ENCODE results near the gene MAP1LC3B2. TPM values are rescaled to one million over a fixed set of nuclear protein-coding genes. Genes with fewer than 3 reads are reported as not detected.
A peak's percentile ranks its signal among the peaks of the same experiment; 100 is the strongest.
"Not testable (repeated sequence)": the region's sequence is repeated elsewhere in the genome, so short reads cannot be mapped to it uniquely, and the experiment has no call there.

MAP1LC3B2 gene
- total RNA-seq, 1 experiment from 2014 or later: 0.53 TPM

DNA sequence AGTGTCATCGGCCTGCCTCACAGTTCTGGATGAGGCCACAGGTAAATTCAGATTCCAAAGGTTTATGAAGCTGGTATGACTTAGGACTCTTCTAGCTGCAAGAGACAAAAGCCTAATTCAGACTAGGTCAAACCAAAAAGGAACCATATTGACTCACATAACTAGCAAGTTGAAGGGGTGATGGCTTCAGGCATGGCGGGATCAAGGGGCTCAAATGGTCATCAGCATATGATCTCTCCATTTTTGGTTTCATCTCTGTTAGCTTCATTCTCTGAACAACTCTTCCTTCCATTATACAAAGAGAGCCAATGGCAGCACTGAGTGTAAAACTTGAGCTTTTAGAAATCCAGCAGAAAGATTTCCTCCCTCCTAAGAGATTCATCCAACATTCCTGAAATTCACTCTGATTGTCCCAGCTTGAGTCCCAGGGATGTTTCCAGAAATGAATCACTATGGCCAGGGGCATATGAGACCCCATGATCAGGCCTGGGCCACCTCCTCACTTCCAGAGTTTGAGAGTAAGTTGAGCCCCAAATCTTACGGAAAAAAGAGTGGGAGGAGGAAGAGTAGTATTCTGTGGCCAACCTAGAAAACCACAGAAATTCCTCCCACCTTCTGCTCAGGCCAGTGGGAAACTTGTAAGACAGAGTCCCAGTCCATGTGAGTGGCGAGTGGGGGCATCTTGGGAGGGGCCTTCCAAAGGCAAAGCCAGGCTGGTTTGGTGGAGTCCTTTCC is 2.0 kb upstream of the MAP1LC3B2 start:
- DNase-seq (ENCODE audit: low read depth): peak; percentile 55

- DNase-seq (ENCODE audit: low read depth): no peak
These were observed 660 bp upstream of the MAP1LC3B2 start for GRCh38 chr12:116558280-116559161.

DNA sequence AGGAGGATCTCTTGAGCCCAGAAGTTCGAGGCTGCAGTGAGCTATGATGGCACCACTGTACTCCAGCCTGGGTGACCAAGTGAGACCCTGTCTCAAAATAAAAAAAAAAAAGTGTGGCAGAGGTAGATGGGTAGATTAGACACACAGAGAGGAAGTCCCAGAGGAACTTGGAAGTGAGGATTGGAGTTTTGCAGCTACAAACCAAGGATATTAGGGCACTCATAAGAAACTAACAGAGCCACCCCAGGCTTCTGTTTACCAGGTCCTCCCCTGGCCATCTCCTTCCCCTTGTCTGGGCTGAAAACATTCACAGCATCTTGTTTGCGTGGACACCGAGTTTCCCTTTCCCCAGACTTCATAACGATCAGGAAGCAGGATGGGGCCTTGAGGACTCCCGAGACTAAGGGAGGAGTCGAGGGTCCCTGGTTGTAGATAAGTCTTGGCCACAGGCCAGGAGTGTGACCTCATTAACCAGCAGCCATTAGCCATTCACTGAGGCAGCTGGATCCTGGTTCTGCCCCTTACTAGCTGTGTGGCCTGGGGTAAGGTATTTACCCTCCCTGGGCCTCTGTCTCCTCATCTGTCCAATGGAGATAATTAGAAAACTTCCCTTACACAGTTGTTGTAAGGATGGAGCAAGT is 2.1 kb downstream of the MAP1LC3B2 start:
- no peak for DNase-seq (ENCODE audit: low read depth)

DNA sequence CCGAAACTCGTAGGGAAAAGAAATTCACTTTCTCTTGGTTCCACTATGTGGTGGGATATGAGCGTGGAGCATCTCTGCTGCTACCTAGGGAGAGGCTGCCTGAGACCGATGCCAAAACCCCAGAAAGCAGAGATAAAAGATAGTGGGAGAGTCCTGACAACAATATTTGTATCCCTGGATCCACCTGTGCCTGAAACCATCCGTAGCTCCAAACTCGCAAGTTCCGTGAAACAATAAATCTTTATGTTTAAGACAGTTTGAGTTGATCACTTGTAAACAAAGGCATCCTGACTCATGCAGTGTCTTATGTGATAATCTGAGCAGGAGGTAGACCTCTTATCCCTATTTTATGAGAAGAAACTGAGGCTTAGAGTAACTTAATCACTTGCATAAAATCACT is 2.9 kb downstream of the MAP1LC3B2 start:
- no peak for DNase-seq (ENCODE audit: low read depth)

DNA sequence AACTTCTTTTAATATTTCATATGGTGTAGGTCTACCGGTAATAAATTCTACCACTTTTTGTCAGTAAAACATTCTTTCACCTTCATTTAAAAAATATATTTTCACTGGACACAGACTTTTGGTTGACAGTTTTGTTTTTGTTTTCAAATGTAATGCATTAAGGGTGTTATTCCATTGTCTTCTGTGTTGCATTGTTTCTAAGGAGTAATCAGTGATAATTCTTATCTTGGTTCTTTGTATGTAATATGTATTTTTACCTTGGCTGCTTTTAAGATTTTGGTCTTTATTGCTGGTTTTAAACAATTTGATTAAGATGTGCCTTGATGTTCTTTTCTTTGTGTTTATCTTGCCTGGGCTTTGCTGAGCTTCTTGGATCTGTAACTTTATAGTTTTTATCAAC is 4.1 kb downstream of the MAP1LC3B2 start:
- no peak for DNase-seq (ENCODE audit: low read depth)

- DNase-seq (ENCODE audit: low read depth): no peak
These were observed 4.9 kb downstream of the MAP1LC3B2 start for GRCh38 chr12:116564080-116564479.

GRCh38 chr12:116565221-116565620 is 6.0 kb downstream of the MAP1LC3B2 start:
- not testable (repeated sequence) for DNase-seq (ENCODE audit: low read depth)

- no peak for DNase-seq (ENCODE audit: low read depth)
These were observed 6.8 kb downstream of the MAP1LC3B2 start for GRCh38 chr12:116565963-116566362.

DNA sequence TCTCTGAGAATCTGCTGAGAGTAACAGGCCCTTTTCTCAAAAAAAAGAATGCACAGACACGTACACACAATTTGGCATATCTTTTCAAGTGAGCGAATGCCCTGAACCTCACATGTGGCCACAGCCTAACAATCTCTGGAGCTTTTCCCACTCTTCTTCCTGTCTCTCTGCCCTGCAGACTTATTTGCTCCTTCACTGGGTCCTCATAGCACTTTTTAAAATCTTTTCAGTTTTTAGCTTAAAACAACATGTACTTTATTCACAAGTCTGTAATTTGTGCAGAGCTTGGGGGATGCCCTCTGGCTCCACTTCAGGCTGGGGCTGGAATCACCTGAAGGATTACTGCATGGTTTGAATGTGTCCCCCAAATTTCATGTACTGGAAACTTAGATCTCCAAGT is 9.0 kb downstream of the MAP1LC3B2 start:
- no peak for DNase-seq (ENCODE audit: low read depth)

DNA sequence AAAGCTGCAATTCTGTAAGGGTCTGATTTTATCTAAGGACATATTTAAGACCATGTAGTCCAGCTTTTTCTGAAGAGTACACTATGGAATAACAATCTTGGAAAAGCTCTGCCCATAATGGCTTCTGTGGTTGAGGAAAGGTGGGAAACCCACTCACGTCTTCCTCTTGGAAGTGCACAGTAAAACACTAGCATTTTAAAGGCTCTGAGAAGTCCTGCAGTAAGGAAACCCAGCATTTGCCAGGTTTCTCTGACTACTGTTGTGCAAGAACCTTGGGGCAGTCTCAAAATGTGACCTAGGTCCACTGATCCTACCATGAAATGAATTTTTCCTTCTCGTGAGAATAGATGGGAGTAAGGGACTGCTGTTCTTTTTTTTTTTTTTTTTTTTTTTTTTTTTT is 11.9 kb downstream of the MAP1LC3B2 start:
- DNase-seq (ENCODE audit: low read depth): no peak

DNA sequence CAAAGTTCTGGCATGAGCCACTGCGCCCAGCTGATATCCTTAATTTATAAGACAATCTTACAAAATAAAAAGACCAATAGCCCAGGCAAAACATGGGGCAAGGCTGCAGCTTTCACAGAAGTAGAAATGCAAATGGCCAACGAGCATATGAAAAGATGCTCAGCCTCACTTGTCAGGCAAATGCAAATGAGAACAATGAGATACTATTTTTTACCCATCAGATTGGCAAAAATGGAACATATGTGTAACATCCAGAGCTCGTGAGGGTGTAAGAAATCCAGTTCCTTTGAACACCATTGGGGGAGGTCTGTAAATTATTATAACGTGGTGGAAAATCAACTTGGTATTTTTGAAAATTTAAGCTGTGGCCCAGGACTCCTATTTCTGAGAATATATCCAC is 14.6 kb downstream of the MAP1LC3B2 start:
- DNase-seq (ENCODE audit: low read depth): no peak

- not testable (repeated sequence) for DNase-seq (ENCODE audit: low read depth)
These were observed 16.6 kb downstream of the MAP1LC3B2 start for GRCh38 chr12:116575754-116576153.

DNA sequence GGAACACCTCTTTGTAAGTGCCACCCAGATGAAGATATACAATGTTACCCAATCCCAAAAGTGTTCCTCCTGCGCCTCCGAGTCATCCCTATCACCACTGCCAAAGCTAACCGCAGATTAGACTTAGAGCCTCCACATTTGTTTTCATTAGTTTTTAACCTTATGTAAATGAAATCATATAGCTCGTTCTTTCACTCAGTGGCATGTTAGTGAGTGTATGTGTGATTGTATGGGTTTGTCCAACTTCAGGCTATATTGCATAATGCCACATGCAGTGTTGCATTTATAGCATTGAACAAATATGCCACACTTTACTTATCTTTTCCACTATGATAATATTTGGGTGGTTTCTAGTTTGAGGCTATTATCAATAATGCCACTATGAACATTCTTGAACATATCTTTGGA is 18.0 kb downstream of the MAP1LC3B2 start:
- no peak for DNase-seq (ENCODE audit: low read depth)

GRCh38 chr12:116578051-116578450 is 18.9 kb downstream of the MAP1LC3B2 start:
- DNase-seq (ENCODE audit: low read depth): no peak

DNA sequence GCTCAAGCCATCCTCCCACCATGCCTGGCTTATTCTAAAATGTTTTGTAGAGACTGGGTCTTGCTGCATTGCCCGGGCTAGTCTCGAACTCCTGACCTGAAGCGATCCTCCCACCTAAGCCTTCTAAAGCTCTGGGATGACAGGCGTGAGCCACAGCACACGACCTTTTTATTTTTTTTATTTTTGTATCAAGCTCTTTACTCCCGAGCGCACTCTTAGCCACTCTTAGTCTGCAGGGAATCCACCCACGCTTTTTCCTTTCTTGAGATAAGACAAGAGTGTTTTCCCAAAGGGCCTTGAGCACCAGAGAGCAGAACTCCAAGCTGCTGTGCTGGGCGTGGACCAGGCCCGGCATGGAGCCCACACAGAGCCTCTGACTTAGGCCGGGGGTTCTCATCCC is 23.4 kb downstream of the MAP1LC3B2 start:
- no peak for DNase-seq (ENCODE audit: low read depth)

GRCh38 chr12:116583129-116583694 is 24.0 kb downstream of the MAP1LC3B2 start:
- no peak for DNase-seq (ENCODE audit: low read depth)

- DNase-seq (ENCODE audit: low read depth): no peak
These were observed 28.1 kb downstream of the MAP1LC3B2 start for GRCh38 chr12:116587270-116587669.

GRCh38 chr12:116588390-116589028 is 29.3 kb downstream of the MAP1LC3B2 start:
- DNase-seq (ENCODE audit: low read depth): no peak

- no peak for DNase-seq (ENCODE audit: low read depth)
These were observed 30.4 kb downstream of the MAP1LC3B2 start for GRCh38 chr12:116589581-116589980.

DNA sequence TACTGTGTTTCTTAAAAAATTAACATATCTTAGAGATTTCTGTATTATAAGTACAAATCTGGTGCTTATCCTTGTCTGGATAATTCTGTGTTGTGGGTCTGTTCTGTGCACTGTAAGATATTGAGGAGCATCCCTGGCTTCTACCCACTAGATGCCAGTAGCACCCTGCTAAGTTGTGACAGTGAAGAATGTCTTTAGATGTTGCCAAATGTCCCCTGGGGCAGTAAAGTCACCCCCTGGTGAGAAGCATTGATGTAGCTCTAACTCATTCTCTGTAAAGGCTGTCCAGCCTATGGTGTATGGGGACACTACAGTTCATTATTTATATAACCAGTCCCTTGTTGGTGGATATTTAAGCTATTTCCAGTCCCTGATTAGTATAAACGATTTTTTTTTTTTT is 31.4 kb downstream of the MAP1LC3B2 start:
- DNase-seq (ENCODE audit: low read depth): peak; percentile 11
